HepG2 (cell line): ENCODE data around the gene CAMKK1. TPM values are rescaled to one million over a fixed set of nuclear protein-coding genes. Genes with fewer than 3 reads are reported as not detected.

Source experiments
- ATAC-seq: fragments of 200-7000 bp; cut with Tn5 transposase; 3 replicates; pipeline ENCODE4 v1.9.1; 2020; ENCODE audit warnings: mild to moderate bottlenecking, moderate library complexity
- BruUV-seq: library from RNA; stranded (reverse); fragments of 400-500 nt; replicated peaks from 2 replicates; lab custom pipeline; 2021; lab: Mats Ljungman, UMichigan
- CTCF ChIA-PET: fragments of 300-600 bp; formaldehyde crosslinking; extraction: SDS; loops from one replicate; lab custom pipeline; 2021; ENCODE audit warnings: low total read pairs, inconsistent platforms, low intra/inter-chr PET ratio; lab: Yijun Ruan, JAX
- POLR2A ChIA-PET: fragments of 350-600 bp; sonication (Branson Sonifier 250); formaldehyde crosslinking; loops from one replicate; lab custom pipeline; 2020; ENCODE audit warnings: antibody characterized with exemption, inconsistent platforms; lab: Yijun Ruan, JAX
- DNase-seq: peaks from one replicate; pipeline ENCODE4 v3.0.0-alpha.2; 2015; ENCODE audit warnings: low spot score
- FAIRE-seq: peaks from 3 replicates; lab custom pipeline; 2011; peaks lifted over from hg19 to GRCh38; lab: Jason Lieb, UNC
- H2AFZ ChIP-seq: one replicate; pipeline ENCODE4 v1.6.1; 2011; ENCODE audit warnings: low read length, inconsistent platforms
- H3K27ac ChIP-seq: fragments of 300-600 bp; 3 replicates; pipeline ENCODE4 v1.8.0; 2011; ENCODE audit warnings: mixed run types, mild to moderate bottlenecking, mixed read lengths, low read length, inconsistent platforms; ENCODE audit not compliant: insufficient read depth; ENCODE audit errors: extremely low read length
- H3K27me3 ChIP-seq, 2 experiments: fragments of 200-600 bp in 1 of 2; 2 replicates in 1 of 2; 3 replicates in 1 of 2; pipeline versions ENCODE4 v1.6.0 to v1.8.0; 2011; ENCODE audit warnings: low read length in 2 of 2, mild to moderate bottlenecking in 2 of 2, moderate library complexity in 2 of 2, inconsistent platforms in 1 of 2; ENCODE audit not compliant: insufficient read depth in 2 of 2, control insufficient read depth in 1 of 2
- H3K36me3 ChIP-seq, 2 experiments: fragments of 200-600 bp in 1 of 2; replicated peaks in 1 of 2; 2 replicates in 1 of 2; 3 replicates in 1 of 2; pipeline versions ENCODE4 v1.5.1 to v1.8.0; 2011; ENCODE audit warnings: low read length in 2 of 2, inconsistent platforms in 1 of 2; ENCODE audit not compliant: insufficient read depth in 2 of 2, control insufficient read depth in 1 of 2
- H3K4me1 ChIP-seq: 2 replicates; pipeline ENCODE4 v1.5.1; 2012; ENCODE audit warnings: low read length, inconsistent platforms; ENCODE audit not compliant: insufficient read depth
- H3K4me2 ChIP-seq: 2 replicates; pipeline ENCODE4 v1.6.0; 2011; ENCODE audit warnings: low read depth, low read length, inconsistent platforms
- H3K4me3 ChIP-seq, 3 experiments: fragments of 200-600 bp in 1 of 3; sonication (generic), shearing (Covaris generic) in 1 of 3; replicated peaks in 1 of 3; 2 replicates each; pipeline ENCODE4 v1.5.1; 2011 to 2016; ENCODE audit warnings: low read length in 3 of 3, inconsistent platforms in 2 of 3, low read depth in 2 of 3, mild to moderate bottlenecking in 2 of 3, control low read depth in 1 of 3, mixed read lengths in 1 of 3; ENCODE audit not compliant: insufficient read depth in 1 of 3
- H3K79me2 ChIP-seq: one replicate; pipeline ENCODE4 v1.6.1; 2011; ENCODE audit warnings: low read length, inconsistent platforms; ENCODE audit not compliant: insufficient read depth
- H3K9ac ChIP-seq: 2 replicates; pipeline ENCODE4 v1.6.0; 2011; ENCODE audit warnings: mild to moderate bottlenecking, low read depth, low read length, inconsistent platforms; ENCODE audit not compliant: insufficient read depth
- H3K9me3 ChIP-seq: 2 replicates; pipeline ENCODE4 v1.5.1; 2012; ENCODE audit warnings: mild to moderate bottlenecking, low read length
- H4K20me1 ChIP-seq: 2 replicates; pipeline ENCODE4 v1.6.0; 2011; ENCODE audit warnings: inconsistent platforms, mild to moderate bottlenecking, low read length, moderate library complexity; ENCODE audit not compliant: insufficient read depth
- CREM ChIP-seq, 2 experiments: sonication (generic) in 1 of 2; formaldehyde crosslinking in 1 of 2; IDR thresholded peaks; 2 replicates each; pipeline versions ENCODE4 v1.4.0 to v1.6.1; 2016 to 2020; ENCODE audit warnings: antibody characterized with exemption in 1 of 2, mild to moderate bottlenecking in 1 of 2, missing genetic modification reagents in 1 of 2
- ZNF430 ChIP-seq: sonication (generic); formaldehyde crosslinking; IDR thresholded peaks from 2 replicates; pipeline ENCODE4 v1.9.0; 2021; ENCODE audit warnings: mild to moderate bottlenecking, missing genetic modification reagents
- ZNF468 ChIP-seq: sonication (generic); formaldehyde crosslinking; IDR thresholded peaks from 2 replicates; pipeline ENCODE4 v1.8.0; 2022; ENCODE audit warnings: mild to moderate bottlenecking, moderate library complexity, missing genetic modification reagents
- ZNF558 ChIP-seq: sonication (generic); formaldehyde crosslinking; IDR thresholded peaks from 2 replicates; pipeline ENCODE4 v1.9.0; 2022; ENCODE audit warnings: mild to moderate bottlenecking, missing genetic modification reagents, borderline replicate concordance
- ZNF577 ChIP-seq: sonication (generic); formaldehyde crosslinking; IDR thresholded peaks from 2 replicates; pipeline ENCODE4 v1.4.0; 2020; ENCODE audit warnings: mild to moderate bottlenecking, low read depth, missing genetic modification reagents, borderline replicate concordance
- ZNF772 ChIP-seq: sonication (generic); formaldehyde crosslinking; IDR thresholded peaks from 2 replicates; pipeline ENCODE4 v1.5.0; 2020; ENCODE audit warnings: mild to moderate bottlenecking, missing genetic modification reagents
- ZNF775 ChIP-seq: sonication (generic); formaldehyde crosslinking; IDR thresholded peaks from 2 replicates; pipeline ENCODE4 v1.4.0; 2020; ENCODE audit warnings: missing genetic modification reagents, mild to moderate bottlenecking, moderate library complexity, borderline replicate concordance
- ZNF777 ChIP-seq: sonication (generic); formaldehyde crosslinking; IDR thresholded peaks from 2 replicates; pipeline ENCODE4 v1.4.0; 2020; ENCODE audit warnings: missing genetic modification reagents
- WGBS: methylation state at CpG from one replicate; pipeline ENCODE4 v1.1.6; 2017; ENCODE audit warnings: low lambda C conversion rate; 5-methylcytosine and 5-hydroxymethylcytosine counted together
- in situ Hi-C: cut with HindIII; loops from 2 replicates; pipeline ENCODE4 v1.10.0; 2017; ENCODE audit warnings: low pct_unique_long_range_greater_than_20kb; ENCODE audit not compliant: extremely low pct_ligation_motif_present
- intact Hi-C: fragments of 100-400 bp; cut with micrococcal nuclease; formaldehyde crosslinking; loops from one replicate; pipeline ENCODE4 v1.10.0; 2022; ENCODE audit not compliant: unreplicated experiment
- polyA plus RNA-seq, 8 experiments: library from polyadenylated mRNA; depleted of rRNA in 3 of 8; stranded (reverse) in 7 of 8; unstranded in 1 of 8; fragments of >200 nt; fragmentation: Illumina TruSeq in 4 of 8; extraction: Trizol in 4 of 8; gene quantifications; 2 replicates each; pipeline versions ENCODE4 v1.2.1 to v1.2.3, GENCODE V29; 2011 to 2016; ENCODE audit warnings: low read depth in 4 of 8, missing spikeins in 1 of 8, mixed read lengths in 1 of 8; ENCODE audit not compliant: insufficient read depth in 1 of 8
- total RNA-seq, 5 experiments: library from RNA; depleted of rRNA; stranded (reverse); fragments of >200 nt; fragmentation: Illumina TruSeq; extraction: Trizol; gene quantifications; 2 replicates each; pipeline ENCODE4 v1.2.3, GENCODE V29; 2016; ENCODE audit warnings: low read depth in 1 of 5
- TF ChIP-seq, protein P1 (sequence below): sonication (generic); formaldehyde crosslinking; IDR thresholded peaks from 2 replicates; pipeline ENCODE4 v1.8.0; 2022; ENCODE audit warnings: missing genetic modification reagents, mild to moderate bottlenecking, inconsistent platforms, borderline replicate concordance
- TF ChIP-seq, protein P2 (sequence below): sonication (generic); formaldehyde crosslinking; IDR thresholded peaks from 2 replicates; pipeline ENCODE4 v1.4.0; 2020; ENCODE audit warnings: mild to moderate bottlenecking, missing genetic modification reagents
- TF ChIP-seq, protein P3 (sequence below): sonication (generic); formaldehyde crosslinking; IDR thresholded peaks from 2 replicates; pipeline ENCODE4 v1.4.0; 2020; ENCODE audit warnings: mild to moderate bottlenecking, low read depth, missing genetic modification reagents

Gene CAMKK1
- total and polyA plus RNA-seq, 2 of the 13 experiments (the other 11 are each of a cell fraction or from before 2014, with no cell fraction given) = 1.5 to 1.6 TPM

DNA sequence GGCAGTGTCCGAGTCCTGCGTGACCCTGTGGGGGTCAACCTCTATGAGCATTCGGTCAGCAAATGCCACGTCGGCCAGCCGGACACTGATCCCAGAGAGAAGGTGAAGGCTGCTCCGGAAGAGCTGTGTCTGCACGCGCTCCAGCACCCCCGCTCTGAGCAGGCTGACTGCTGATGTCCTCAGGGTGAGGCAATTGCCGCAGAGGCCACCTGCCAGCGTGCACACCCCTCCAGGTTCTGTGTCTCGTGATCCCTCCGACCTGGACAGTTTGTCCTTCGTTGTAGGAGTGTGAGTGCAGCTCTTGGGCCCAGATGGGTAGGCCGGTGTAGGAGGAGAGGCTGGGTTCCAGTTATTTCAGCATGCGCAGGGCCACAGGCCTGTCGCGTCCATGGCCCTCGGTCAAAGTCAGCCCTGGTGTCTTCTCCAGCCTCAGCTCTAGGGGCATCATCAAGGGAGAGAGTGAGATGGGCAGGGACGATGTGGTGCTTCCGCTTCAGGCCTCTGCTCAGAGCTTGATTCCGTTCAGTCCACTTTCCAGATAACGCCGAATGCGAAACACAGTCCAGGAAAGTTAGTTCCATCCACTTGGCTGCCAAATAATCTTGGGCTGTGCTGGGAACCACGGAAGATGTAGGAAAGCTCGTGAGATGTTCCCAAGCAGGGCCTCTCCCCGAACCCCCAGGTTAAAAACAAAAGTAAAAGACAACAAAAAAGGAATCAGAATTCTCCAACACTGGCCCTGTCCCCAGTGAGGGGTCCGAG is 31.7 kb downstream of the CAMKK1 start:
- ATAC-seq (no peak), FAIRE-seq (no peak), DNase-seq (no peak)
- TF ChIP-seq ZNF777 (CRISPR knock-in tag) (no peak), CREM (IDR thresholded peaks at IDR 0.05) (no peak), CREM (CRISPR knock-in tag; IDR thresholded peaks at IDR 0.05) (no peak), ZNF775 (CRISPR knock-in tag) (no peak), ZNF430 (CRISPR knock-in tag) (no peak), ZNF577 (CRISPR knock-in tag) (no peak), ZNF468 (no peak), ZNF772 (CRISPR knock-in tag) (no peak), ZNF558 (no peak)
- TF ChIP-seq, protein P1, sequence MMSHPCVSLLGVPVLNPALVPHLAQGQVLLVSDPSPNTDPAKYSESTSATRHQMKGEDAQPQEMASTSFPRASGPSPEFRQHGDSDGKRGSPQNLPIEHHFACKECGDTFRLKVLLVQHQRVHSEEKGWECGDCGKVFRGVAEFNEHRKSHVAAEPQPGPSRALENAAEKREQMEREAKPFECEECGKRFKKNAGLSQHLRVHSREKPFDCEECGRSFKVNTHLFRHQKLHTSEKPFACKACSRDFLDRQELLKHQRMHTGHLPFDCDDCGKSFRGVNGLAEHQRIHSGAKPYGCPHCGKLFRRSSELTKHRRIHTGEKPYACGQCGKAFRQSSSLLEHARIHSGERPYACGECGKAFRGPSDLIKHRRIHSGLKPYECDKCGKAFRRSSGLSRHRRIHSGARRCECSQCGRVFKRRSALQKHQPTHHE (CRISPR knock-in tag) = no peak
- TF ChIP-seq, protein P2, sequence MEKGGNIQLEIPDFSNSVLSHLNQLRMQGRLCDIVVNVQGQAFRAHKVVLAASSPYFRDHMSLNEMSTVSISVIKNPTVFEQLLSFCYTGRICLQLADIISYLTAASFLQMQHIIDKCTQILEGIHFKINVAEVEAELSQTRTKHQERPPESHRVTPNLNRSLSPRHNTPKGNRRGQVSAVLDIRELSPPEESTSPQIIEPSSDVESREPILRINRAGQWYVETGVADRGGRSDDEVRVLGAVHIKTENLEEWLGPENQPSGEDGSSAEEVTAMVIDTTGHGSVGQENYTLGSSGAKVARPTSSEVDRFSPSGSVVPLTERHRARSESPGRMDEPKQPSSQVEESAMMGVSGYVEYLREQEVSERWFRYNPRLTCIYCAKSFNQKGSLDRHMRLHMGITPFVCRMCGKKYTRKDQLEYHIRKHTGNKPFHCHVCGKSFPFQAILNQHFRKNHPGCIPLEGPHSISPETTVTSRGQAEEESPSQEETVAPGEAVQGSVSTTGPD (CRISPR knock-in tag) = no peak
- TF ChIP-seq, protein P3, sequence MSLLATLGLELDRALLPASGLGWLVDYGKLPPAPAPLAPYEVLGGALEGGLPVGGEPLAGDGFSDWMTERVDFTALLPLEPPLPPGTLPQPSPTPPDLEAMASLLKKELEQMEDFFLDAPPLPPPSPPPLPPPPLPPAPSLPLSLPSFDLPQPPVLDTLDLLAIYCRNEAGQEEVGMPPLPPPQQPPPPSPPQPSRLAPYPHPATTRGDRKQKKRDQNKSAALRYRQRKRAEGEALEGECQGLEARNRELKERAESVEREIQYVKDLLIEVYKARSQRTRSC (CRISPR knock-in tag) = no peak
- Histone ChIP-seq H3K27me3 (0 out of 5 replicates have a peak, but pooled peaks cover 0 to 2% of the 10 kb centered on the region in 2 experiments), H3K9me3 (no peaks in the 10 kb centered on the region), H3K4me3 (no peak overlapping the region), H2AFZ (no peak overlapping the region), H3K9ac (no peak overlapping the region), H3K36me3 (no peaks in the 10 kb centered on the region; a peak in 1 of 5 replicates), H3K4me1 (peaks cover 12% of the 10 kb centered on the region; the same call in 1 of the 2 replicates), H4K20me1 (no peaks in the 10 kb centered on the region), H3K27ac (no peak overlapping the region), H3K4me2 (no peak overlapping the region), H3K79me2 (no peaks in the 10 kb centered on the region)
- intact Hi-C loops = no loop called here
- BruUV-seq = no TSS peak
- CTCF ChIA-PET = no interaction called here
- 96% methylated on average over 16 of the region's 30 CpGs for WGBS
- in situ Hi-C loops = no loop called here
- POLR2A ChIA-PET = no interaction called here
